Kidney epithelial cell (primary cell): ENCODE results near the gene FGFR3. TPM values are rescaled to one million over a fixed set of nuclear protein-coding genes. Genes with fewer than 3 reads are reported as not detected.

Experiments
- DNase-seq: peaks from one replicate; pipeline ENCODE4 v3.0.0-alpha.2; 2010; ENCODE audit warnings: low read depth
- H3K27me3 ChIP-seq: 2 replicates; pipeline ENCODE4 v1.6.0; 2011; ENCODE audit warnings: low read length; ENCODE audit not compliant: control insufficient read depth, insufficient read depth
- H3K36me3 ChIP-seq: 2 replicates; pipeline ENCODE4 v1.5.1; 2011; ENCODE audit warnings: low read length; ENCODE audit not compliant: control insufficient read depth, insufficient read depth
- H3K4me3 ChIP-seq: 2 replicates; pipeline ENCODE4 v1.5.1; 2011; ENCODE audit warnings: low read depth, mild to moderate bottlenecking, control low read depth, low read length
- CTCF ChIP-seq: IDR thresholded peaks from 2 replicates; pipeline ENCODE4 v1.5.1; 2011; ENCODE audit warnings: mild to moderate bottlenecking, moderate library complexity, low read length, control low read depth, inconsistent platforms; ENCODE audit not compliant: insufficient read depth, poor library complexity, severe bottlenecking
- total RNA-seq: library from RNA; depleted of rRNA; stranded (reverse); fragments of >200 nt; gene quantifications from 2 replicates; pipeline ENCODE4 v1.2.3, GENCODE V29; 2015

FGFR3 gene
- total RNA-seq, 1 donor from 2014 or later = 3.2 TPM

- no peak for DNase-seq
- no peaks in the 10 kb centered on the region for H3K36me3 ChIP-seq
- no peak overlapping the region for H3K4me3 ChIP-seq
- TF ChIP-seq CTCF = no peak
- H3K27me3 ChIP-seq = peaks cover 12% of the 10 kb centered on the region
Observed at GRCh38 chr4:1803523-1804423, 10.7 kb downstream of the FGFR3 start.

- Histone ChIP-seq H3K4me3 (no peak overlapping the region), H3K27me3 (peaks cover 5% of the 10 kb centered on the region), H3K36me3 (no peaks in the 10 kb centered on the region)
- TF ChIP-seq CTCF = no peak
- no peak for DNase-seq
Observed at GRCh38 chr4:1804638-1805492, 11.8 kb downstream of the FGFR3 start.

- Histone ChIP-seq H3K4me3 (no peak overlapping the region), H3K36me3 (no peaks in the 10 kb centered on the region), H3K27me3 (peaks cover 1% of the 10 kb centered on the region)
- DNase-seq = no peak
- TF ChIP-seq CTCF = no peak
Observed at GRCh38 chr4:1805493-1806222, 12.6 kb downstream of the FGFR3 start.

GRCh38 chr4:1806223-1806564 is 13.1 kb downstream of the FGFR3 start:
- H3K36me3 ChIP-seq = no peaks in the 10 kb centered on the region
- no peak overlapping the region for H3K4me3 ChIP-seq
- no peaks in the 10 kb centered on the region for H3K27me3 ChIP-seq
- DNase-seq = no peak
- no peak for TF ChIP-seq CTCF

GRCh38 chr4:1806596-1807331 is 13.7 kb downstream of the FGFR3 start:
- Histone ChIP-seq H3K36me3 (no peaks in the 10 kb centered on the region), H3K27me3 (no peaks in the 10 kb centered on the region), H3K4me3 (no peak overlapping the region)
- no peak for DNase-seq
- TF ChIP-seq CTCF = no peak
